ENCODE results near the gene LIMS1. TPM values are rescaled to one million over a fixed set of nuclear protein-coding genes. Genes with fewer than 3 reads are reported as not detected.
A peak's percentile ranks its signal among the peaks of the same experiment; 100 is the strongest.

LIMS1 gene
- total RNA-seq, 1 donor from 2014 or later = 201 TPM

DNA sequence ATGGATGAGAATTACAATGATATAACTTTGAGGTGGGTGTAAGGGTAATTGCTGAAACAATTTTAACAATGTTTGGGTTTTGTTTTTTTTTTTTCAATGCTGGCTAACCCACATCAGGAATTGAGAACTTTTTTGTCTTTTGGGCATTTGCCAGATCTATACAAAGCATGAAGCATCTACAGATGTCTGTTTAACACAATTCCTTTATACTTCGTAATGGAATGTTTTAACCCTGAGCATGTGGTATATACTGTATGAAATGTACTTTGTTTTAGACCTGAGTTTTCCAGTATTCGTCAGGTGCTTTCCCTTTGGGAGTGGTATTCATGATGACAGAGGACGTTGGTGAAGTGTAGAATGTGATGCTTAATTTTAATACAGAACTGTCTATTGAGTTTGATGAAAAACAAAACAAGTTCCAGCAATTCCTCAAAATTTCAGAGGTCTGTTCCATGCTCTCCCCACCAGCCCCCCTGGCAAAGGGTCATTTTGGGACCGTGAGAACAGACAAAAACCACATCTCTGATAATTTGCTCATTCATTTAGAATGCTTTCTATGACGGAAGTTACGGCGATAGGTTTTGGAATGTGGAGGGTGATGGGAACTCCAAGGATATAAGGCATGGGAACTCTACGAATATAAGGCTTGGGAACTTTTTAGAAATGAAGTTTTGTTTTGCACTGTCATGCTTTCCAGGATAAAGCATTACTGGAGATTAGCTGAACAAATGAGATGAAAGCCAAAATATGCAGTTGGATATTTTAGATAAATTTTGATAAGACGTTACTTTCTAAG is 14.1 kb downstream of the LIMS1 start:
- DNase-seq (ENCODE audit: low read depth) = no peak

DNA sequence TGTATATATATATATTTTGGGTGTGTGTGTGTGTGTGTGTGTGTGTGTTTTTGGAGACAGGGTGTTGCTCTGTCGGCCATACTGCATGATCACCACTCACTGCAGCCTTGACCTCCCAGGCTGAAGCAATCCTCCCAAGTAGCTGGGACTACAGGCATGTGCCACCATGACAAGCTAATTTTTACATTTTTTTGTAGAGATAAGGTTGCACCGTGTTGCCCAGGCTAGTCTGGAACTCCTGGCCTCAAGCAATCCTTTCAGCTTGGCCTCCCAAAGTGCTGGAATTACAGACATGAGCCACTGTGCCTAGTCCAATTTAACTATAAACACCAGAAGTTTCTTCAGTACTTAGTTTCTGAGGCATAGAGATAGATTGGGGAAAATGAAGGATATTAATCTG is 18.3 kb downstream of the LIMS1 start:
- no peak for DNase-seq (ENCODE audit: low read depth)

DNA sequence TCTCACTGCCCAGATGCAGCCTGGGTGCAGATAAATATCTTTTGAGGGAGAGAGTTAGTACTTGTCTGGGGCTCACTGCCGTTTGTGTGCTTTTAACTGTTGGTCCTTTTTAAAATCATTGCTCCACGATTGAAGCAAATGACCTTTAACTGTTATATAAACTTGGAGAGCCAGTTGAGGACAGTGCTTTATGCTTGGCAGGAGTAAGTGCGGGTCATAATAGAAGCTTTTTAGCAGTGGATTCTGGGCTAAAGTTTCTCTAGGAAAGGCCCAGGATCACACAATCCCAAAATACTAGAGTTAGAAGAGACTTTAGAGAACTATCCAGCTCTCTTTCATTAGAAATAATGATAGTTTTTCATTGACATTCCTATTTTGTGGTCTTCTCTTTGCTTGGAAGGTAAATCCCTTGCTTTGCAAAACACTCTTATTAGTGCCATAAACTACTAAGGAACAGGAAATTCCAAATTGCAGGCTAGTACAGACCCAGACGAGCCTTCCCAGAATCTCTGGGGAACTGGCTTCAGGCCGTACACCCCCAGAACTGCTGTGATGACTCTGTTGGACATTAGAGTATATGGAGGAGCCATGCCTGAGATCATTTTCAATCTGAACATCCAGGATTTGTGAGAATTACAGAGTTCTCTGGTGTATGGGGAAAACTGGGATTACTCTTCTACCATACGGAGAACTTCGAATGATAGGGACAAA is 19.1 kb downstream of the LIMS1 start:
- no peak for DNase-seq (ENCODE audit: low read depth)

DNA sequence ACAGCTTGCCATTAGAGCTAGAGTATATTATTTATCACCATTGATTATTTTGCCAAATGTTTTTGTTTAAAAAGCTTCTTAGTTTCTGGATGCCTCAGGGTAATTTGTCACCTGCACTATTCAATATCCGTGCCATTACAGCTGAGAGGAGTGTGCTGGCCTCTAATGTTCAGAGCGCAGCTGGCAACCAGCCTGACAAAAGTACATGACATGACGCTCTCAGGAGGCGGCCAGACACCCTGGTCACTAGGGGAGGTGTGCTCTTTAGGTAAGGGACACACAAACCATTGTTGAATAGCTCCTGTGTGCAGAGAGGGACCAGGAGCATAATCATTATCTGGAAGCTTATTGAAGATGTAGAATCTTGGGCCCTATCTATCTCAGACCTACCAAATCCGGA is 20.3 kb downstream of the LIMS1 start:
- DNase-seq (ENCODE audit: low read depth) = no peak

DNA sequence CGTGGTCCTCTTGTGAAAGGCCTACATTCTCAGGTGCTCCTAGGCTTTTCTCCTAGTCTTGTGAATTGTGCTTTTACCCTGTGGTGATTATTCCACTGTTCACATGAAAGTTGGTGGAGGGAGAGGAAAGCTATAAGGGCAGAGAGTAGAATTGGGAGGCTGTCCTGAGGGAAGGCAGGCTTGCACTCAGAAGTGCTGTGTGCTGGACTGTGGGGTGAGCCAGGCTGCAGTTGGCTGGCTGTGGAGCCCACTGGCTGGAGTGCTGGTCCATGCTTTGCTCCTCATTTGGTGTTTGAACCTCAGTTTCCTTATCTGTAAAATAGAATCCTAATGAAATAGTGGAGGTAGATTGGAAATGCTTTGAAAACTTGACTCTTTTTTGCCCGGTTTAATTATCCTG is 21.3 kb downstream of the LIMS1 start:
- DNase-seq (ENCODE audit: low read depth) = no peak

DNA sequence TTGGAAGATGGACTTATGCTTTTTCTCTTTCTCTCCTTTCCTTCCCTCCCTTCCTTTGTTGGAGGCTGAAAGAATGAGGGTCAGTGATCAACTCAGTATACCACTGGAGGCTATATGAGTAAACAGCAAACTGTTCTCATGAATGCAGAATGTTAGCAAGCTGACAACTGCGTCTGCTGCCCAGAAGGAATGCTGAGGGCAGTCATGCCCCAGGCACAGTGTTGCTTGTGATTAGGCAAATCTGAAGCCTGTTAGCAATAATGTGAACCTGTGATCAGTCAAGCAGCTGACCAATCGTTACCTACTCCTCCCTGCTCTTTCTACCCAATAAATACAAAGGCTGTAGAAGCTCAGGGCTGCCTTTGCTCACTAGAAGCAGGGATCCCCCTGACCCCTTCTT is 22.3 kb downstream of the LIMS1 start:
- peak; percentile 59 for DNase-seq (ENCODE audit: low read depth)

DNA sequence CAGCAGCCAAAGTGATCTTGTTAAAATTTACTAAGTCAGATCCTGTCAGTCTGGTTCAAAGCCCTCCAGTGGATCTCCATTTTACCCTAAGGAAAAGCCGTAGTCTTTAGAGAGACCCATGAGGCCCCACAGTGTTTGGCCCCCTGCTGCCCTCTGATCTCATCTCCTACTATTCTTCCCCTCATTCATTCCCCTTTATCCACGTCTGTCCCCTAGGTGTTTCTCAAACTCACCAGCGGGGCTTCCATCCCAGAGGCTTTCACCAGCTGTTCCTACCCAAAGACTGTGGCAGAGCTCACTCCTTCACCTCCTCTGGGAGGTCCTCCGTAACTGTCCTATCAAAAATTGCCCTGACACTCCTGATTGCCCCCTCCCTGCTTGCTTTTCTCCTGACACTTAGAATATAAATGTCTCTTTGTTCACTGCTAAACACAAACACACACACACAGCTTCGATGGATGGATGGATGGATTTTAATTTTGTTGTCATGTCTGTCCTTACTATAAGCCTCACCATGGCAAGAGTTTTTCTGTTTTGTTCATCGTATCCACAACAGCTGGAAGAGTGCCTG is 26.1 kb downstream of the LIMS1 start:
- no peak for DNase-seq (ENCODE audit: low read depth)

DNA sequence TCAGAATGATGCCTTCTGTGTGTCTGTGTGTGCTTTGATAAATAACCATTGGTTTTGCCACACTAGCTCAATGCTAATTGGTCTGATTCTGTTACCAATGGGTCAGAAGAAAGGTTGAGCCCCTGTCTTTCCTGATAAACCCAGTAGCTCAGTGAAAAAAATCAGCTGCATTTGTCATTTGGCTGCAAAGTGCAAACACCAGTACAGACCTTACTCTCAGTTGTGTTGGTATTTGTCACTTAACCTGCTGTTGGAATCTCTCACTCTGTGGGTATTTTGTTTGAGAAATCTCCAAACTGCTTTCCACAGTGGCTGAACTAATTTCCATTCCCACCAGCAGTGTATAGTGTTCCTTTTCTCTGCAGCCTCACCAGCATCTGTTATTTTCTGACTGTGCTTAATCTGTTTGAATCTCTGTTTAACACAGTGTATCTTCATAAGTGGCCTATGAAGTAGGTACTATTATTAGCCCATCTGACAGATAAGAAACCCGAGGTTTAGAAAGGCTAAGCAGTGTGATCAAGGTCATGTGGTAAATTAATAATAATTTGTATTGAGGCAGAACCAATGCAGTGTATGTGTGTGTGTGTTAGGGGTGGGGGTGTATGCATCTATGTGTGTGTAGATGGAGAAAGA is 26.7 kb downstream of the LIMS1 start:
- DNase-seq (ENCODE audit: low read depth) = peak; percentile 68

DNA sequence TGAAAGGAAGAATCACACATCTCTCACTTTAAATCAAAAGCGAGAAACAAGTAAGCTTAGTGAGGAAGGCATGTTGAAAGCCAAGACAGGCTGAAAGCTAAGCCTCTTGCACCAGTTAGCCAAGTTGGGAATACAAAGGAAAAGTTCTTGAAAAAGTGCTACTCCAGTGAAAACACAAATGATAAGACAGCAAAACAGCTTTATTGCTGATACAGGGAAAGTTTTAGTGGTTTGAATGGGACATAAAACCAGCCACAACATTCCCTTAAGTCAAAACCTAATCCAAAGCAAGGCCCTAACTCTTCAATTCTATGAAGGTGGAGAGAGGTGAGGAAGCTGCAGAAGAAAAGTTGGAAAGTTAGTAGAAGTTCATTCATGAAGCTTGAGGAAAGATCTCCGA is 28.0 kb downstream of the LIMS1 start:
- no peak for DNase-seq (ENCODE audit: low read depth)

DNA sequence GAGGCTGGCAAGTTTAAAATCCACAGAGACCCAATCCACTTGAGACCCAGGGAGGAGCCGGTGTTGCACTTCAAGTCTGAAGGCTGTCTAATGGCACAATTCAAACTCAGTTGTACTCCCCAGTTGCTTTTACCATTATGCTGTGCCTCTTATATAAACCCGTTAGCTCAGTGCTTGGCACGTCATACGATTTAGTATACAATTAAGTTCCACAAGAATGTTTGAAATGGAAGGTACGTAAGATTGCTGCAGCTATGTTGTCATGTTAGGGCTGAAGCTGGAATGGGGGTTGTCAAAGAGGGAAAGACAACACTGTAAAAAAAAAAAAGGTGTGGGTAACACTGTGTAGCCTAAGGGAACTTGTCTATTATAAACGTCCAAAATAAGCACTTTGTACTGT is 30.2 kb downstream of the LIMS1 start:
- DNase-seq (ENCODE audit: low read depth) = no peak

DNA sequence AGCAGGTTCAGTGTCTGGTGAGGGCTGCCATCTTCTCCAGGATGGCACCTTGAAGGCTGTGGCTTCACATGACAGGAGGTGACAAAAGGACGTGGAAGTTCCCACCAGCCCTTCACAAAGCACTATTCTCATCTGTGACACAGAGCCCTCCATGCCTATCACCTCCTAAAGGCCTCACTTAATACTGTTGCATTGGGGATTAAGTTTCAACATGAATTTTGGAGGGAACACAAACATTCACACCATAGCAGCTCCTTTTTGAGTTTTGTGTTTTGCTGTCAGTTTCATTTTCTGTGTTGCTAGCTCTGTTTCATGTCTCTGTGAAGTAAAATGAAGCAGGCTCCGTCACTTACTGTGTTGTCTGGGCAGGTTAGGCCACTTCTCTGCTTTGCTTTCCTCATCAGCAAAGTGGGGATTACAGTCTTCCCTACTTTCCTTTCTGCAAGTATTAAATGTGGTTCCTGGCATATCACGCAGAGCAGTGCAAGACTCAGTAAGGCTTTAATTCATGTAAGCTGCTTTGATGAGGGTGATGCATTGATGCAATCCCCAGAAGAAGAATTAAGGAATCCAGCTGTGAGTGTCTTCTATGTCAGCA is 31.6 kb downstream of the LIMS1 start:
- no peak for DNase-seq (ENCODE audit: low read depth)

DNA sequence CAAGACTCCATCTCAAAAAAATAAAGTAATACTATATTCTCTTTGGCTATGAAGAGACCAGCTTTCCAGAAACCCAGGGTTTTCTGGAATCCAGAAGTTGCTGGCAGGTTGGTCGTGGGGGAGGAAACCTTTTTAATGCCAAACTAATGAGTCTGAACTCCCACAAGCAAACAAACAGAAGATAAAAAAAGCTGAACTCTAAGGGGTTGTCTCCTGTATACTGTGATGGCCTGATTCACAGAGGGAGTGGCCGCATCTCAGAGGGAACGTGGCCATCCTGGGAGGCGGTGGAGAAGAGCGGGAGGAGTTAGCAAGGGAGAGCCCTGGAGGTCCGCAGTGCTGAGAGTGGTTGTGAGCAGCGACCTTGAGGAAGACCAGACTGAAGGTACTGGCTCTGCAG is 36.1 kb downstream of the LIMS1 start:
- no peak for DNase-seq (ENCODE audit: low read depth)

DNA sequence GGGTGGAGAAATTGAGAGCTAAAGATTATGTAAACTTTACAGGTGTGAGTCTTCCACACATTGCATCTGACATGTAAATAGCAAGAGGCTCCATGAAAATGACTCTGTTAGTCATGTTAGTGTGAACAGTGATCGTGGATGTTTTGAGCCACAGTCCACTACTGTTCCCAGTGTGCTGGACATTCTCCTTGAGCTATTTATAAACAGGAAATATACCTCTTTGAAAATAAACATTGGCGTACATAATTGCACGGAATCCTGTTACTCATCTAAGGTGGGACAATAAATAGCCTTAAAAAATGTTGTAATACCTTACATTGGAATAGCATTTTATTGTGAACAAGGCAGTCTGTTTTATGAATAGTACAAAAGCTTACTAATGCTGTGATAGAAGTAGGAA is 37.0 kb downstream of the LIMS1 start:
- no peak for DNase-seq (ENCODE audit: low read depth)

DNA sequence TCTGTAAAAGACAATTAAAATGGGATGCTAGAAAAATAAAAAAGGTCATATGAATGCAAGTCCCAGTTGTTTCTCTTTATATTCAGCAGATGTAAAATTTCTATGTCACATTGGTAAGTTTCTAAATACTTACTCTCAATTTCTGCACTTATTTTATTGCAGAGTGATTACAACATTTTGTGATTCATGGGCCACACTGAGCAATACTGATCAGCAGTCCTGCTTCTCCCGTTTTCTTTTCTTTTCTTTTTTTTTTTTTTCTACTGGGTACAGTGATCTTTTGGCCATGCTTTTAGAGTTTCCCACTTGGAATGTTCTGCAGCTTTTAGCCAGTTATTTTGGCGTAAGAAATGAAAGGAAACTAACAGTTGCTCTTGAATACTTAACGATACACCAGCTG is 38.8 kb downstream of the LIMS1 start:
- DNase-seq (ENCODE audit: low read depth) = peak; percentile 29

DNA sequence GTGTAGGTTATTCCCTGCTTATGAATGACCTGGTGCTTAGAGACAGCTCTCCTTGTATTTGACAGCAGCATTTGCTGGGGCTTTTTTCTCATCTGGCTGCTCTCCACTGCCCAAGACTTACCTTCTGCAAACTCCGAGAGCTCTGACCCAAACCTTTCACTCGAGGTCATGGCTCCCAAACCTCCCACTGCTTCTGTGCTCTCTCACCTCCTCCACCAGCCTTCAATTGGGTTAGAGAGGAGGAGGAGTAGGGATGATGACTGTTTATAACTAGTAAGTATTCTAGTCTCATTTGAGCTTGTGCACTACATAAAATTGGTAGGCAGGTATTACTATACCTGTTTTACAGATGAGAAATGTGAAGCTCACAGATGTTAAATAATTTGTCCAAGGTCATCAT is 40.1 kb downstream of the LIMS1 start:
- no peak for DNase-seq (ENCODE audit: low read depth)

DNA sequence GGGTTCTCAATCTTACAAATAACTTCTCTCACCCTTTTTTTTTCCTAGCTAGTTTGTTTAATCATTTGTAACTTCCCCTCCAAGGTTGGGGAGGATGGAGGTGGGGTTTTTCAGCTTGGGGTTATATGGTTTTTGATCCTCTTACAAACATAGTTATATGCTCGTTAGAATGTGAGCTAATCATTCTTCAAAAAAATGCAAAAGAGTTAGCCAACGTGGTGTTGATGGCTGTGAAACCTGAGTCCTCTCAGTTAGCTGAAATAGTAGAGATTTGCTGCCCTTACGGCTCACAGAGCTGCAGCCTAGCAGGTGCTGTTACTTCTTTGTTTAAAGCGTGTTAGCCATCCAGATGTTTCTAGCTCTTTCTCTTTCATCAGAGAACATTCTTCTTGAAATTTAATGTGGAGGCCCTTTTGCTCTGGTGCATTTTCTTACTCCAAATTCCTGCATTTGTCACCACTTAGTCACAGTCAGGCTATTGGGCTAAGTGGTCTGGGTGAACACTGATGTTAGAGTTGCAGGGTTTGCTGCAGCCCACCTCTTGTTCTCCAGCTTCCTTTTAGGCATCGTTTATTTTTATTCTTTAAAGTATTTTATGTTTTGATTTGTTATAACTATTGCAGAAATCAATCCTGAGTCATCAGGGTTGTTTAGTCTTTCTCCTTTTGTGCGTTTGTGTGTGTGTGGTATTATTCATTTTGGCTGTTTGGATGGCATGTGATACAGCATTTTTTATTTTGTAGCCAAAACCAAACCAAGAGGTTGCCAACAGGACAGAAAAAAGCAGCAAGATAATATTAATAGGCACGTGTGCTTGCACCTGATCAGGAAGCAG is 41.1 kb downstream of the LIMS1 start:
- DNase-seq (ENCODE audit: low read depth) = peak; percentile 45

DNA sequence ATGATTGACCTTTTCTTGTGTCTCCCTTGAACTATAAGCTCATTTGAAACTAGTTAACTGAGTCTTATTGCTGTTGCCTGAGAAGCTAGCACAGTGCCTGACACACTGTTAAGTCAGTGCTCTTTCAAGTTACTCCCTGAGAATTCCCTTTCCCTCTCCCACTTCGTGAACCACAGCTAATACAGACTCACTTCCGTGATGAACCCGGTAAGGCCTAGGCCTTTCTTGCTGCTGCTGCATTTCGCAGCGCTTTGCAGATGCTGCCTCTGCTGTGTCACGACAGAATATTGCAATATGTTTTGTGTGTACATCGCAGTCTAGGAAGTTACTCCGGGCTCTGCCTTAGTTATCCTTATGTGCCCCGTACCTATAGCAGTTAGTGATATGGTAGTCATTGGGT is 42.8 kb downstream of the LIMS1 start:
- no peak for DNase-seq (ENCODE audit: low read depth)

DNA sequence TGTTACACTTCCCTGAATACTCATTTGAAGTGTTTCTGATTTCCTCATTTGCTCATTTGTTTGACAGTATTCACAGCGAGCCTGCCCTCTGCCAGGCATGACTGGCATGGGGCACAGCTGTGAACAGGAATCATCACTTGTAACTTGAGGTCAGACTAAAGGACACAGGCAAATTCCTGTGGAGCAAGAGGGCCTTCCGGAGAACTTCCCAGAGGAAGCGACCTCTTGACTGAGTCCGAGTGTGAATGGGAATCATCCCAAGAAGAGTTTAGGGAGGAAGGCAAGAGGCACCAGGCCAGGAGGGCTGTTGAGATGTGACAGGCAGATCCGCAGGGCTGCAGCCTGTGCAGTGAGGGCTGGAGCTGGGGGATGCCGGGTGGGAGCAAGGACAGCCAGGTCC is 45.4 kb downstream of the LIMS1 start:
- peak; percentile 93 for DNase-seq (ENCODE audit: low read depth)

DNA sequence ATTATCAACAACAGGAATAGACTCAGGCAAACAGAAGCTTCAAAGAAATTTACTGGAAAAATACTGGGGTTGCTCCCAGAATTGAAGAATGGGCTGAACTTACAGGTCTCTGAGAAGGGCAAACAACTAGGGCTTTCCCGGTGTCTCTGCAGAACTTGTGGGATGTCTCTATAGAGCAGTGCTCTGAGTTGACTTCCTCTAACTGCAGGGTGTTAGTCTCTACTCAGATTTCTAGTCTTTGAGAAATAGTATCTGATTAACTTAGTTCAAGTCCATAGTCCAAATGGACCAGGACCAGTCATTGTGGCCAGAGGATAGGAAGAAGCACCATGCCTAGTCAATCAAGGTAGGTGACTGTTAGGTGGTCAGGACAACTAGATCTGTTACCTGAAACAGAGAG is 45.8 kb downstream of the LIMS1 start:
- DNase-seq (ENCODE audit: low read depth) = no peak

DNA sequence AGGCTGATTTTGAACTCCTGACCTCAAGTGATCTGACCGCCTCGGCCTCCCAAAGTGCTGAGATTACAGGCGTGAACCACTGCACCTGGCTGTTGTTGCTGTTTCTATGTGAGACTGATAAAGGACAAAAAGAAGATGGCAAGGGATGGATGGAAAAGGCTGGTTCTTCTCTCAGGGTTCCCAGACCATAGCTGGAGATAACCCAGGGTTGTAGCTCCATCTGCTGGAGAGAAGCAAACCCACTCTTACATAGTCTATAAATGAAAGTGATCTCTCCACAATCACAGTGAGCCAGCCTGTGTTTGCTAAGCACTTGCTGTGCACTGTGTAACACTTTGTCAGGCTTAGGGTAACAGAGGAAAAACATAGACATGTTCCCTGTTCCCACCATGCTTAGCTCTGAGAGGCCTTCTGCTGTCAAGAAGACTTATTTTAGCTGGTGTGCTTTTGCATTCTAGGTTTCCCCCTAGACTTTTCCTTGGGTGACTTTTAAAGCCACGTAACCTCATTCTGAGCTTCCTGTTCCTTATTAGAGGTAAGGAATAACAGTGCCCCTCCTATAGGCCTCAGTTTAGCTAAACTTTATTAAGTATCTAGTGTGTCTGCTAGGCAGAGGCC is 49.7 kb downstream of the LIMS1 start:
- peak; percentile 89 for DNase-seq (ENCODE audit: low read depth)
